ENCODE data around the gene PRMT9. TPM values are rescaled to one million over a fixed set of nuclear protein-coding genes. Genes with fewer than 3 reads are reported as not detected.

Gene PRMT9
- total RNA-seq, 4 donors from 2014 or later: 7.3 to 14.1 (median 10.5) TPM

DNA sequence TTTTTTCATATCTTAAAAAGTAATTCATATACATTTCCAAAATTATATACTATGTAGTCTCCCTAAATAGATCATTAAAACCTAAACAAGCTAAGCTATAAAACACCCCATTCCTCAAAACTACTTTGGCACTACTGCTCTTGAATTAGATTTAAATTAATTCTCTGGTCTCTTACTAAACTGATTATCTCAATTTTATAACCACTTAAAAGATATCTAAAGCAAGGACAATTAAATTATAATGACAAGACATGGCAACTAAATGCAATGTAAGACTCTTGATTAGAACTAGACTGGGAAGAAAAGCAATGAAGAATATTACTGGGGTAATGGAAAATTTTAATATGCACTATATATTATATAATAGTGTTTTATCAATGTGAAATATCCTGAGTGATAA is 38.9 kb downstream of the PRMT9 start:
- TF ChIP-seq, protein P1, sequence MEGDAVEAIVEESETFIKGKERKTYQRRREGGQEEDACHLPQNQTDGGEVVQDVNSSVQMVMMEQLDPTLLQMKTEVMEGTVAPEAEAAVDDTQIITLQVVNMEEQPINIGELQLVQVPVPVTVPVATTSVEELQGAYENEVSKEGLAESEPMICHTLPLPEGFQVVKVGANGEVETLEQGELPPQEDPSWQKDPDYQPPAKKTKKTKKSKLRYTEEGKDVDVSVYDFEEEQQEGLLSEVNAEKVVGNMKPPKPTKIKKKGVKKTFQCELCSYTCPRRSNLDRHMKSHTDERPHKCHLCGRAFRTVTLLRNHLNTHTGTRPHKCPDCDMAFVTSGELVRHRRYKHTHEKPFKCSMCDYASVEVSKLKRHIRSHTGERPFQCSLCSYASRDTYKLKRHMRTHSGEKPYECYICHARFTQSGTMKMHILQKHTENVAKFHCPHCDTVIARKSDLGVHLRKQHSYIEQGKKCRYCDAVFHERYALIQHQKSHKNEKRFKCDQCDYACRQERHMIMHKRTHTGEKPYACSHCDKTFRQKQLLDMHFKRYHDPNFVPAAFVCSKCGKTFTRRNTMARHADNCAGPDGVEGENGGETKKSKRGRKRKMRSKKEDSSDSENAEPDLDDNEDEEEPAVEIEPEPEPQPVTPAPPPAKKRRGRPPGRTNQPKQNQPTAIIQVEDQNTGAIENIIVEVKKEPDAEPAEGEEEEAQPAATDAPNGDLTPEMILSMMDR (IDR thresholded peaks at IDR 0.05; ENCODE audit: low read depth): no peak

DNA sequence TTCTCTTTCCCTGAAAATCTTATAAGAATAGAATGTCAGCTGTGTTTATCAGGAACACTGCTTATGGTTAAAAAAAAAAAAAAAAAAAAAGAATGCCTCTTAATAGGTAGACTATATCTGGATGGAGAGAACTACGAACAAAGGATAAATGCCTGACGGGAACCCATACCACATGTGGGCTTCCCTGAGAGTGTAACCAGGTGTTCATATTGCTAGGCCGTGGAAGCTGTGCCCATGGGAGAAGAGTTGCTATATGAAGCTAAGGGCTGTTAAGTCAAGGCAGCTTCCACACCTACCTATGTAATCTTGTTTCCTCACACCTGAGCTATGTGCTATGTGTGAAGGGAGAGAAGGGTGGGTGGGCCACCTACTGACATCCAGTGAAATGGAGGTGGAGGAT is 39.5 kb downstream of the PRMT9 start:
- TF ChIP-seq, protein P1 (IDR thresholded peaks at IDR 0.05; ENCODE audit: low read depth): no peak

DNA sequence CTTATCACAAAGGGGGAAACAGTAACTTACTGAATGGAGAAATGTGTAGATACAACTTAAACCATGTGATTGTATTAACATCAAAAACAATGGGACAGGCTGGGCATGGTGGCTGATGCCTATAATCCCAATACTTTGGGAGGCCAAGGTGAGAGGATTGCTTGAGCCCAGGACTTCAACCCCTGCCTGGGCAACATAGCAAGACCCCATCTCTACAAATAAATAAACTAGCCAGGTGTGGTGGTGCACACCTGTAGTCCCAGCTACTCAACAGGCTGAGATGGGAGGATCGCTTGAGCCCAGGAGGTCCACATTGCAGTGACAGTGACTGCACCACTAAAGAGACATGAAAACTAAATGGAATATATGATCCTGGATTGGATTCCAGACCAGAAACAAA is 40.3 kb downstream of the PRMT9 start:
- TF ChIP-seq, protein P1 (IDR thresholded peaks at IDR 0.05; ENCODE audit: low read depth): no peak

DNA sequence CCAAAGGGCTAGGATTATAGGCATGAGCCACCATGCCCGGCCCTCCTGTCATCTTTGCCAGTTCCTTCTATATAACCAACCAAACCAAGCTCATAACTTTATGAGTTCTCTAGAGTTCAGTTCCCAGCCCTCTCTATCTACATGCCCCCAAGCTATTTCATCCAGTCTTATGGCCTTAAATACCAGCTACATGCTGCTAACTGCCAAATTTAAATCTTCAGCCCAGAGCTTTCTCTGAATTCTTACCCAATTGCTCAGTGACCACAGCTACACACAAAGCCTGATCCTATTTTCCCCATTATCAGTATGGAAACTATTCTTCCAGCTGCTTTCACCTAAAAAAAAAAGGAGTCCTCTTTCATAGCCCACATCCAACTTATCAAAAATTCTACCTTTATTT is 43.6 kb downstream of the PRMT9 start:
- TF ChIP-seq, protein P1 (IDR thresholded peaks at IDR 0.05; ENCODE audit: low read depth): no peak

DNA sequence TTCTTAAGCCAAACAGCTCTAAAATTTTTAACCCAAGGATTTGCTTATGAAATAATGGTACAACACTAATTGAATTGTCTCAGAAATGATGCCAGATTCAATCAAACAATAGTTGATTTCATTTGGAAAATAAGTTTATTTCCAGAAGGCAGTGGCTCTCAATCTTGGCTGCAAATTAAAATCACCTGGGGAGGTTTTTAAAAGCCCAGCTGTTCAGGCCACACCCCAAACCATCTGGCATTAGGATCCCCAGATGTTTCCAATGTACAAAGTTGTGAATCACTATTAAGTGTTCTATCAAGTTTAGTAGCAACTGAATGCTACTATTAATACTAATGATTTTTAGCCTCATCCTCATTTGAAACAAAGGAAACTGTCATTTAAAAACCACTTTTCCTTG is 44.6 kb downstream of the PRMT9 start:
- TF ChIP-seq, protein P1 (IDR thresholded peaks at IDR 0.05; ENCODE audit: low read depth): no peak

DNA sequence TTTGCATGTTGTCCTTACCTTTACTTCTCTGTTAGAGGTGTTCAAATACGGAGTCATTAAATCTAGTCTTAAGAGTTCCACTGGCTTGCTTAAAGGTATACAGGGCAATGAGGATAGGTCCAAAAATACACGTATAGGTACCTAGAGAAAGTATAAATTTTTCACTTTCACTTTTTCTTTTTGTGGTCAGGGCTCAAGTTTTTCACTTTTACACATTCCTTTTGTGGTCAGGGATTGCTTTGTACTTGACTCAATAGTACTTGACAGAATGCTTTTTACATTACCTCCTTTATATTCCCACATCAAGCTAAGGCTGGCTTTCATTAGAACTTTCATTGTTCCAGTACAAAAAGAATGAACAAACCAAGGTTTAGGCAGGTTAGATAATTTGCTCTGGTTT is 45.0 kb downstream of the PRMT9 start:
- TF ChIP-seq, protein P1 (IDR thresholded peaks at IDR 0.05; ENCODE audit: low read depth): no peak

DNA sequence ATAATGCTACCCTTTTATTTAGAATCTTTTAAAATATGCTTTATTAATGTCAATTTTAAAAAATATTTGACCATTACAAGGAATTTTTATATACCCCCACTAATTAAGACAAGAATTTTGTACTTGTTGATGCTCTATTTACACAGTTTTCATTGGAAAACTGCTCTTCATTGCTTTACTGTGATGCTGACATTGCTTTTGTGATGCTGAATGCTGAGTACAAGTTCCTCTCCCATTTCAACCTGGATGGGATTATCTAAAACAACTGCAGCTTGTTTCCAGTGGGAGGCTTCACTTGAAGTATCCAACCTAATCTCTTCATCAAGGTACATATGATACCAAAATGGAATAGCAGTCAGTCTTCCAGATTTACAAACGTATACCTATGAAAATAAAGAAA is 45.6 kb downstream of the PRMT9 start:
- TF ChIP-seq, protein P1 (IDR thresholded peaks at IDR 0.05; ENCODE audit: low read depth): no peak
